Neural cell (in vitro differentiated cells): ENCODE results near the gene FAM227B. TPM values are rescaled to one million over a fixed set of nuclear protein-coding genes. Genes with fewer than 3 reads are reported as not detected.

Experiments
- H2AFZ ChIP-seq: fragments of 200-600, 300-800 bp; sonication (generic), shearing (Covaris generic); 2 replicates; pipeline ENCODE4 v1.6.0; 2014; ENCODE audit warnings: low read depth, mild to moderate bottlenecking, antibody characterized with exemption, low read length, moderate library complexity
- H3F3A ChIP-seq: fragments of 200-600 bp; shearing (Covaris generic); 2 replicates; pipeline ENCODE4 v1.6.1; 2016; ENCODE audit warnings: mild to moderate bottlenecking, moderate library complexity, mixed read lengths, antibody characterized with exemption, low read length; ENCODE audit not compliant: insufficient read depth, poor library complexity, severe bottlenecking
- H3K27ac ChIP-seq: fragments of 200-600, 300-800 bp; sonication (generic), shearing (Covaris generic); 2 replicates; pipeline ENCODE4 v1.5.1; 2014; ENCODE audit warnings: mild to moderate bottlenecking, low read length, moderate library complexity
- H3K27me3 ChIP-seq: fragments of 300-800, 200-600 bp; sonication (generic), shearing (Covaris generic); 2 replicates; pipeline ENCODE4 v1.6.0; 2014; ENCODE audit warnings: mild to moderate bottlenecking, low read depth, low read length, moderate library complexity; ENCODE audit not compliant: insufficient read depth
- H3K36me3 ChIP-seq: fragments of 300-800, 200-600 bp; sonication (generic), shearing (Covaris generic); 2 replicates; pipeline ENCODE4 v1.5.1; 2014; ENCODE audit warnings: mild to moderate bottlenecking, antibody characterized with exemption, low read length, moderate library complexity; ENCODE audit not compliant: insufficient read depth
- H3K4me2 ChIP-seq: fragments of 300-800, 200-600 bp; sonication (generic), shearing (Covaris generic); 2 replicates; pipeline ENCODE4 v1.6.0; 2014; ENCODE audit warnings: mild to moderate bottlenecking, low read length
- H3K4me3 ChIP-seq: fragments of 300-800, 200-600 bp; sonication (generic), shearing (Covaris generic); 2 replicates; pipeline ENCODE4 v1.5.1; 2014; ENCODE audit warnings: mild to moderate bottlenecking, low read length, moderate library complexity
- H3K79me2 ChIP-seq: fragments of 200-600 bp; shearing (Covaris generic); replicated peaks from 2 replicates; pipeline ENCODE4 v1.6.0; 2014; ENCODE audit warnings: mild to moderate bottlenecking, low read length, moderate library complexity; ENCODE audit not compliant: insufficient read depth
- H3K9ac ChIP-seq: fragments of 300-800, 200-600 bp; sonication (generic), shearing (Covaris generic); 2 replicates; pipeline ENCODE4 v1.6.1; 2016; ENCODE audit warnings: mild to moderate bottlenecking, low read length, mixed read lengths
- H3K9me2 ChIP-seq: fragments of 200-600 bp; shearing (Covaris generic); 2 replicates; pipeline ENCODE4 v1.6.1; 2016; ENCODE audit warnings: mild to moderate bottlenecking, low read length, mixed read lengths; ENCODE audit not compliant: insufficient read depth
- H3K9me3 ChIP-seq: fragments of 200-600, 300-800 bp; sonication (generic), shearing (Covaris generic); 2 replicates; pipeline ENCODE4 v1.6.1; 2016; ENCODE audit warnings: mild to moderate bottlenecking, mixed run types, low read length, moderate library complexity, mixed read lengths
- H4K20me1 ChIP-seq: fragments of 200-600 bp; shearing (Covaris generic); 2 replicates; pipeline ENCODE4 v1.6.1; 2016; ENCODE audit warnings: mild to moderate bottlenecking, mixed run types; ENCODE audit not compliant: insufficient read depth
- CTCF ChIP-seq: fragments of 450-650 bp; IDR thresholded peaks from 2 replicates; pipeline ENCODE4 v1.5.1; 2014; ENCODE audit warnings: antibody characterized with exemption, mild to moderate bottlenecking, moderate library complexity; ENCODE audit not compliant: poor library complexity, severe bottlenecking
- EP300 ChIP-seq: fragments of 450-650 bp; conservative IDR thresholded peaks from 2 replicates; pipeline ENCODE4 v1.6.1; 2014; ENCODE audit warnings: antibody characterized with exemption, mild to moderate bottlenecking, moderate library complexity; ENCODE audit not compliant: poor library complexity, severe bottlenecking
- EZH2 ChIP-seq: fragments of 200-600, 300-800 bp; shearing (Covaris generic), sonication (generic); IDR thresholded peaks from 2 replicates; pipeline ENCODE4 v1.6.1; 2014; ENCODE audit warnings: antibody characterized with exemption, low read length, borderline replicate concordance, mild to moderate bottlenecking; ENCODE audit not compliant: insufficient read depth, poor library complexity, severe bottlenecking
- MXI1 ChIP-seq: fragments of 450-650 bp; conservative IDR thresholded peaks from 2 replicates; pipeline ENCODE4 v1.6.1; 2014; ENCODE audit warnings: antibody characterized with exemption, mild to moderate bottlenecking; ENCODE audit not compliant: poor library complexity, severe bottlenecking
- POLR2AphosphoS5 ChIP-seq: IDR thresholded peaks from 2 replicates; pipeline ENCODE4 v1.6.1; 2012
- RAD21 ChIP-seq: fragments of 450-650 bp; conservative IDR thresholded peaks from 2 replicates; pipeline ENCODE4 v1.6.1; 2014; ENCODE audit warnings: antibody characterized with exemption, mild to moderate bottlenecking, moderate library complexity
- REST ChIP-seq: IDR thresholded peaks from 2 replicates; pipeline ENCODE4 v1.6.1; 2012; ENCODE audit warnings: borderline replicate concordance
- SMC3 ChIP-seq: fragments of 450-650 bp; conservative IDR thresholded peaks from 2 replicates; pipeline ENCODE4 v1.6.1; 2014; ENCODE audit warnings: antibody characterized with exemption, mild to moderate bottlenecking, moderate library complexity; ENCODE audit not compliant: poor library complexity
- TAF1 ChIP-seq: IDR thresholded peaks from 2 replicates; pipeline ENCODE4 v1.6.1; 2012; ENCODE audit warnings: low read depth
- polyA plus RNA-seq: library from polyadenylated mRNA; depleted of rRNA; stranded (reverse); fragments of >200 nt; gene quantifications from 2 replicates; pipeline ENCODE4 v1.2.3, GENCODE V29; 2014

Gene FAM227B
- polyA plus RNA-seq, 1 donor from 2014 or later = 0.88 TPM

- Histone ChIP-seq H3K79me2 (no peaks in the 10 kb centered on the region), H3K36me3 (no peaks in the 10 kb centered on the region), H3K4me3 (no peak overlapping the region), H3K27ac (no peak overlapping the region), H3F3A (no peaks in the 10 kb centered on the region), H3K9me3 (no peaks in the 10 kb centered on the region), H3K4me2 (no peak overlapping the region), H2AFZ (no peak overlapping the region), H3K9me2 (no peaks in the 10 kb centered on the region), H3K27me3 (no peaks in the 10 kb centered on the region), H4K20me1 (no peaks in the 10 kb centered on the region), H3K9ac (no peak overlapping the region)
- no peak for TF ChIP-seq SMC3
- TF ChIP-seq CTCF = no peak
- TF ChIP-seq EP300 = no peak
- TF ChIP-seq POLR2AphosphoS5 = no peak
- no peak for TF ChIP-seq TAF1
- TF ChIP-seq MXI1 = no peak
Observed at GRCh38 chr15:49468481-49468839, 152.2 kb downstream of the FAM227B start.

GRCh38 chr15:49467746-49468480, 152.7 kb downstream of the FAM227B start:
- Histone ChIP-seq H3K9me3 (no peaks in the 10 kb centered on the region), H3K4me2 (no peak overlapping the region), H3K4me3 (no peak overlapping the region), H3K36me3 (no peaks in the 10 kb centered on the region), H4K20me1 (no peaks in the 10 kb centered on the region), H3K27ac (no peak overlapping the region), H3K9me2 (no peaks in the 10 kb centered on the region), H3K79me2 (no peaks in the 10 kb centered on the region), H3F3A (no peaks in the 10 kb centered on the region), H3K27me3 (no peaks in the 10 kb centered on the region), H2AFZ (no peak overlapping the region), H3K9ac (no peak overlapping the region)
- TF ChIP-seq EP300 (no peak), TAF1 (no peak), POLR2AphosphoS5 (no peak), MXI1 (no peak), EZH2 (no peak), CTCF (no peak), RAD21 (no peak), REST (no peak), SMC3 (no peak)
